ENCODE results near the gene OR10A6. TPM values are rescaled to one million over a fixed set of nuclear protein-coding genes. Genes with fewer than 3 reads are reported as not detected.

OR10A6 gene
- total RNA-seq, 2 donors from 2014 or later: not detected

- DNase-seq (ENCODE audit: low spot score): no peak
- intact Hi-C loops (cut with DNase I): no loop called here
Observed at GRCh38 chr11:7918141-7918540, 12.9 kb downstream of the OR10A6 start.

GRCh38 chr11:7911011-7911410 is 20.1 kb downstream of the OR10A6 start:
- DNase-seq (ENCODE audit: low spot score): no peak
- intact Hi-C loops (cut with DNase I): no loop called here

- DNase-seq (ENCODE audit: low spot score): no peak
- intact Hi-C loops (cut with DNase I): no loop called here
Observed at GRCh38 chr11:7910286-7910788, 20.7 kb downstream of the OR10A6 start.

- intact Hi-C loops (cut with DNase I): no loop called here
- no peak for DNase-seq (ENCODE audit: low spot score)
Observed at GRCh38 chr11:7909585-7910285, 21.3 kb downstream of the OR10A6 start.

DNA sequence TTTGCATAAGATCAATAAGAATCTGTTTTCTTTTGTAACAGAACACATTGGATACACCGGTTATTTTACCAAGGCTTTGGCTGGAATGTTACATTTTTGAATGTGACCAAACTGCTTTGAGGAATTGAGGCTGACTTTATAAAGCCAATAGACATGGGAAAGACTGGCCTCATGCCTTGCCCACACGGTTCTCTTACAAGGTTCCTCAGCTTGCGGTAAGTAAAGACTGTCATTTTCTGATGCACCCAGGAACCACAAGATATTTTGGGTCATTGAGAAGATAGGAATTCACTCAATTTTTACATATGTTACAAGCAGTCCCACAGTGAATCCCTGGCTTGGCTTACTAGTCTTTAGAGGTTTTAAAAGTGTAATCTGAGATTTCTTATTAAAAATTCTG is 23.9 kb downstream of the OR10A6 start:
- no peak for DNase-seq (ENCODE audit: low spot score)
- intact Hi-C loops (cut with DNase I): no loop called here

GRCh38 chr11:7906481-7906880 is 24.6 kb downstream of the OR10A6 start:
- intact Hi-C loops (cut with DNase I): no loop called here

DNA sequence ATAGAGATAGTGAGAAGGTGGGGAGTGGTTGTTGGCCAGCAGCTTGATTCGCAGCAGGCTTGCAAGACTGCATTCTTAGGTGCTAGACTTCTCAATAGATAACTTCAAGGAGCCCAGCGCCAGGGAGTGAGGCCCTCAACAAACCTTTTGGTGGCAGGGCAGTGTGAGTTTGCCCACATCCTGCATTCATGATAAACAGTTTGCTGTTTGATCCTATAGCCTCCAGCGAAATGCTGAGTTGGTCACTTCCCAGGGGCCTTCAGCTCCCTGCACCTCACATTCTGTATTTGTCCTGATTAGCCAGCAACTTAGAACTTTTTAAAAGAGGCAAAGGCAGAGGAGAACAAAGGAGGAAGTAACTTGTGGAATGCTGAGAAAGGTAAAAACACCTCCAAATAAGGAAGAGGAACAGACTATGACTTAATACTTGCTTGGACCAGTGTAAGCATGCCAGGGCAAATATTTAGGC is 25.1 kb downstream of the OR10A6 start:
- DNase-seq (ENCODE audit: low spot score): no peak
- intact Hi-C loops (cut with DNase I): no loop called here

More at GRCh38 chr11:7906481-7906880, 24.6 kb downstream of the OR10A6 start:
- DNase-seq (ENCODE audit: low spot score): no peak

GRCh38 chr11:7905549-7905948 is 25.5 kb downstream of the OR10A6 start:
- no peak for DNase-seq (ENCODE audit: low spot score)
- intact Hi-C loops (cut with DNase I): no loop called here

GRCh38 chr11:7904917-7905316 is 26.2 kb downstream of the OR10A6 start:
- intact Hi-C loops (cut with DNase I): no loop called here
- no peak for DNase-seq (ENCODE audit: low spot score)

DNA sequence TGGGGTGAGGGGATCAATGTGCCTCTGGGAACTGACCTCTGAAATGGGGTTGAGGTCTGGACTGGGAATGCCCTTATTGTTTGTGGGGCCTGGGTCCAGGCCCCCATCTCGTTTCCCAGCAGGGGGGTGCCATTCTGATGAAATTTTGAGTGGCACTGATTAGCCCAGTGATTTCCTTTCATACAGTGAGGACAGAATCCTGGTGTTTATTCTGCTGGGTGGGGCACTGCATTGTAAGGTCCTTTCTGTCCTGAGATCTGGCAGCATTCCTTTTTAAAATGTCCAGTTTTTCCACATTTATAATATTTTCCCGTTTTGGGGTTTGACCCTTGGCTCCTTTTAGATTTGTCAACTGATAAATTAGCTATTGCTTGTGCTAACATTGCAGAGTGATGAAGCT is 27.1 kb downstream of the OR10A6 start:
- intact Hi-C loops (cut with DNase I): no loop called here

GRCh38 chr11:7901319-7901854 is 29.7 kb downstream of the OR10A6 start:
- intact Hi-C loops (cut with DNase I): no loop called here
- DNase-seq (ENCODE audit: low spot score): no peak

More for the DNA sequence above, 27.1 kb downstream of the OR10A6 start:
- no peak for DNase-seq (ENCODE audit: low spot score)

DNA sequence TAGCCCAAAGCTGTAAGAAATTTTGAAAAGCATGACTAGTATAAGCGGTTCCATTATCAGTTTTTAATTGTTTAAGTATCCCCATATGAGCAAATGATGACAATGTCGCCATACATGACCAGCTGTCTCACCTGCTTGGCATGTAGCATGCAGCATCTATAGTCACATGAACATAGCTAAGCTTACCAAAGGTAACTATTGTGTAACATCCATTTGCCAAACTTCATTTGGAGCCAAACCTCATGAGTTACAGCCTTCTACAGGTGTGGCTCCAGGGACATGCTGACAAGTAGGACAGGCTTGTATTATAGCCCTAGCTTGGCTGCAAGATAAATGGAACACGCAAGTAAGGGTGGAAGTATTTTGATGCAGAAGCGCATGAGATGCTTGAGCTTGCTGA is 30.4 kb downstream of the OR10A6 start:
- no peak for DNase-seq (ENCODE audit: low spot score)
- intact Hi-C loops (cut with DNase I): no loop called here

DNA sequence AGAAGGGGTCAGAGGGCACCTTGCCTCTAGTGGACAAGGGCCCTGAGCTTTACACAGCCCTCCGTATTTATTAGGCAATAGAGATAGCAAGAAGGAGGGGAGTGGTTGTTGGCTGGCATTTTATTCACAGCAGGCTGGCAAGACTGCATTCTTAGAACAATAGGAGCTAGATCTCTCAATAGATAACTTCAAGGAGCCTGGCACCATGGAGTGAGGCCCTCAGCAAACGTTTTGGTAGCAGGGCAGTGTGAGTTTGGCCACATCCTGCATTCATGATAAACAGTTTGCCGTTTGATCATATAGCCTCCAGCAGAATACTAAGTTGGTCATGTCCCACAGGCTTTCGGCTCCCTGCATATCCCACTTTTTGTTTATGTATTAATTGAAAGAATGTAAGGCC is 31.6 kb downstream of the OR10A6 start:
- intact Hi-C loops (cut with DNase I): loop anchor here in 1 of 2 donors (10.0 kb wide), 1 partner anchor 85 kb away; the partner anchor contains the start of gene EIF3F
- no peak for DNase-seq (ENCODE audit: low spot score)

GRCh38 chr11:7898666-7899283 is 32.3 kb downstream of the OR10A6 start:
- intact Hi-C loops (cut with DNase I): loop anchor here in 1 of 2 donors (10.0 kb wide), 1 partner anchor 86 kb away; the partner anchor contains the start of gene EIF3F

GRCh38 chr11:7896009-7896785 is 34.9 kb downstream of the OR10A6 start:
- no peak for DNase-seq (ENCODE audit: low spot score)
- intact Hi-C loops (cut with DNase I): loop anchor here in 1 of 2 donors (10.0 kb wide), 1 partner anchor 89 kb away; the partner anchor contains the start of gene EIF3F

More at GRCh38 chr11:7898666-7899283, 32.3 kb downstream of the OR10A6 start:
- DNase-seq (ENCODE audit: low spot score): no peak

GRCh38 chr11:7894251-7894650 is 36.8 kb downstream of the OR10A6 start:
- intact Hi-C loops (cut with DNase I): loop anchor here in 1 of 2 donors (10.0 kb wide), 1 partner anchor 91 kb away; the partner anchor contains the start of gene EIF3F
- no peak for DNase-seq (ENCODE audit: low spot score)

DNA sequence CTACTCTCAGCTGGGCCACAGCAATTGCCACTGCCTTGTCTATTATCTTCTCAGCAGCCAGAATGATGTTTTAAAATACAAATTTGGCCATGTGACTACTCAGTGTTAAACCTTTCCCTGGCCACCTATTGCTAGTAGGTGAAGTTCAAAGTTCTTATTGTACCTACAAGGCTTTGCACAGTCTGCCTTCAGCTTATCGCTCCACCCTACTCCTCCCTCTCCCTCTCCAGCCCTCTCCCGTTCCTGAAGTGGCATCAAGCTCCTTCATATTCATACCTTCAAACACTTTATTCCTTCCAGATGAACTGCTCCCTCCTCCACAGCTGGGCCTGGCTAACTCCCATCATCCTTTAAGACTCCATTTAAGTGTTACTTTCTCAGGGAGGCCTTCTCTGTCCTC is 37.3 kb downstream of the OR10A6 start:
- no peak for DNase-seq (ENCODE audit: low spot score)
- intact Hi-C loops (cut with DNase I): loop anchor here in 1 of 2 donors (10.0 kb wide), 1 partner anchor 91 kb away; the partner anchor contains the start of gene EIF3F

- intact Hi-C loops (cut with DNase I): loop anchor here in 1 of 2 donors (10.0 kb wide), 1 partner anchor 92 kb away; the partner anchor contains the start of gene EIF3F
- DNase-seq (ENCODE audit: low spot score): no peak
Observed at GRCh38 chr11:7892840-7893254, 38.2 kb downstream of the OR10A6 start.
